ENCODE results near the gene PKD1.
A peak's percentile ranks its signal among the peaks of the same experiment; 100 is the strongest.

The PKD1 gene

GRCh38 chr16:2135770-2136490 is at the start of gene PKD1:
TSS of gene PKD1 (minus strand) at chr16:2135898. CDS start at chr16:2135689, 209 bp downstream.
- H3K4me3 ChIP-seq (ENCODE audit: low read length): peak within 1 kb of the TSS; percentile 48
- DNase-seq (ENCODE audit: low read depth): peak; percentile 94

DNA sequence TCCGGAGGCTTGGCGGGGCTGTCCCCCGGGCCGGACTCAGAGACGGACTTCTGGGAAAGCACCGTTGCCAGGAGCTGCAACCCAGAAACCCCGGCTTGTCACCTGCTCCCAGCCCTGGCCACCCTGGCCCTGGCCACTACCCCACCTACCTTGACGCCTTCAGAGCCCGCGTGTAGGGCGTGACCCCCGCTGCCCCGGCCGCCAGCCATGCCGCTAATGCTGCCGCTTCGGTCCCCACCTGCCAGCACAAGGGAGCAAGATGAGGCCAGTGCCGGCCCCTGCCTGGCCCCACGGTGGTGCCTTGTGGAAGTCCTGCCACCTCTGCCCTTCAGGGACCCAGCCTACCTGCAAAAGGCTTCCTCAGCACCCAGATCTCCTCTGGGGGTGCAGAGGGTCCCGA is 49.3 kb upstream of the PKD1 start:
- no peak for DNase-seq (ENCODE audit: low read depth)
- H3K4me3 ChIP-seq (ENCODE audit: low read length): no peak overlapping the region
- no peak for TF ChIP-seq CTCF (IDR thresholded peaks at IDR 0.05; ENCODE audit: insufficient read depth, low read depth, low read length, missing control alignments)

- no peak for TF ChIP-seq CTCF (IDR thresholded peaks at IDR 0.05; ENCODE audit: insufficient read depth, low read depth, low read length, missing control alignments)
- DNase-seq (ENCODE audit: low read depth): no peak
- H3K4me3 ChIP-seq (ENCODE audit: low read length): no peak overlapping the region
Observed at GRCh38 chr16:2184346-2184745, 48.6 kb upstream of the PKD1 start.

DNA sequence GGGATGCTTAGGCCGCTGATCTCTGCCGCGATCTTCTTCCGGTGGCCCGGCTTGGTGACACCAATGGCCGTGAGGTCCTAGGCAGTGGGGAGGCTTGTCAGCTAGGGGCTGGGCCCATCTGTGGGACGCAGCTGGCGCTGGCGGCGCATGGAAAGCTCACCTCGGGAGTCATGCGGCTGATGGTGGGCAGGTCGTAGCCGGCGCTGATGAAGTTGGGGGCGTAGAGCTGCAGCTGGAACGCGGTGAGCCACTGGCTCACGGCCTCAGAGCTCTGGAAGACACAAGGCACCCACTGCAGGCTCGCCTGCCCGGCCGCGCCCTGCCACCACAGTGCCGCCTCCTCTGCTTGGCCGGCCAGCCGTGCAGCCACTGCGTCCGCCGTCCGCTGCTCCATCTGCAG is 48.0 kb upstream of the PKD1 start:
- H3K4me3 ChIP-seq (ENCODE audit: low read length): no peak overlapping the region
- TF ChIP-seq CTCF (IDR thresholded peaks at IDR 0.05; ENCODE audit: insufficient read depth, low read depth, low read length, missing control alignments): no peak
- no peak for DNase-seq (ENCODE audit: low read depth)

DNA sequence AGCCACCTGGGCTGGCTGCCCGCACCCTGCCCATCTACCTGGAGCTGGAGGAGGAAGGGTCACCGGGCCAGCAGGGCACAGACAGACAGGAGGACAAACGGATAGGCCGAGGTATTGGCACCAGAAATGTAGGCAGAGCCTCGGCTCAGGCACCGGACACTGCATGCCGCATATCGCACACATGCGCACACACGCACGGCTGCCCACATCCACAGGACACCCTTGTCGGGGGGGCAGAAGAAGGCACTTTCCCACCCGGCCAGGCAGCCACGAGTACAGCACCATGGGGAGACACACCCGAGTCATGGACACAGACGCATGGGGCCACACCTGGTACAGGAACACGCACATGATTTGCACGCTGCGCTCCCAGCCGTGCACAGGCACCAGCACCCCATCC is 46.3 kb upstream of the PKD1 start:
- DNase-seq (ENCODE audit: low read depth): no peak
- no peak for TF ChIP-seq CTCF (IDR thresholded peaks at IDR 0.05; ENCODE audit: insufficient read depth, low read depth, low read length, missing control alignments)
- H3K4me3 ChIP-seq (ENCODE audit: low read length): no peak overlapping the region

GRCh38 chr16:2180962-2181923 is 45.5 kb upstream of the PKD1 start:
- DNase-seq (ENCODE audit: low read depth): no peak
- no peak for TF ChIP-seq CTCF (IDR thresholded peaks at IDR 0.05; ENCODE audit: insufficient read depth, low read depth, low read length, missing control alignments)
- H3K4me3 ChIP-seq (ENCODE audit: low read length): no peak overlapping the region

DNA sequence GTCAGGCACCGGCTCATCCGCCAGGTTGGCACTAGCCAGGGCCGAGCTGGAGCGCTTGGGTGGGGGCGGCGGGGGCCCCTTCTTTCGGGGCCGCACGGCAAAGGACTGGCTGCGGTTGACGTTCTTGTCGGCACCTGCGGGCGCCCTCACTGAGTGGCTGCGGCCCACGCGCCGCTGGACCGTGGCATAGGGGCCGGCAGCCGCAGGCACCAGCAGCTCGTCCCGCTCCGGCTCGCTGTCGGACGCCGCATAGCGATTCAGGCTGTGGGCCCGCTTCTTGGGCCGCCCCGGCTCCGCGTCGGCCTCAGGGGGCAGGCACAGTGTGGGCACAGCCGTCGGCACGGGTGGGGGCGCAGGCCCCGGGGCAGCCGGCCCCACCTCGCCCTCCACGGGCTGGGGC is 44.8 kb upstream of the PKD1 start:
- no peak overlapping the region for H3K4me3 ChIP-seq (ENCODE audit: low read length)
- DNase-seq (ENCODE audit: low read depth): no peak
- no peak for TF ChIP-seq CTCF (IDR thresholded peaks at IDR 0.05; ENCODE audit: insufficient read depth, low read depth, low read length, missing control alignments)
